ENCODE results near the gene GP9. TPM values are rescaled to one million over a fixed set of nuclear protein-coding genes. Genes with fewer than 3 reads are reported as not detected.

GP9 gene
- polyA plus RNA-seq, 1 donor from 2014 or later = not detected

Other genes with a start within 250 kb of the GP9 start
- gene ACAD9, start 181.2 kb upstream of the GP9 start, polyA plus RNA-seq (ENCODE audit: insufficient read depth, low read depth, low replicate concordance) = 39.9 TPM
- gene CFAP92, start 66.7 kb upstream of the GP9 start, polyA plus RNA-seq (ENCODE audit: insufficient read depth, low read depth, low replicate concordance) = 0.27 TPM
- 0.97 TPM for gene EFCC1, start 59.5 kb upstream of the GP9 start, polyA plus RNA-seq (ENCODE audit: insufficient read depth, low read depth, low replicate concordance)
- gene RAB43, start 61.0 kb downstream of the GP9 start, polyA plus RNA-seq (ENCODE audit: insufficient read depth, low read depth, low replicate concordance) = 1.8 TPM
- gene ISY1, start 100.3 kb downstream of the GP9 start, polyA plus RNA-seq (ENCODE audit: insufficient read depth, low read depth, low replicate concordance) = 33.2 TPM
- gene CNBP, start 123.1 kb downstream of the GP9 start, polyA plus RNA-seq (ENCODE audit: insufficient read depth, low read depth, low replicate concordance) = 270 TPM
- gene COPG1, start 188.8 kb downstream of the GP9 start, polyA plus RNA-seq (ENCODE audit: insufficient read depth, low read depth, low replicate concordance) = 178 TPM
- 84.2 TPM for gene HMCES, start 218.1 kb downstream of the GP9 start, polyA plus RNA-seq (ENCODE audit: insufficient read depth, low read depth, low replicate concordance)

Measured in brain (organoid and tissue), 1 donor.